GM23338 (cell line): ENCODE data around the gene PTPRA. TPM values are rescaled to one million over a fixed set of nuclear protein-coding genes. Genes with fewer than 3 reads are reported as not detected.

Experiments
- ATAC-seq: fragments of 200-7000 bp; cut with Tn5 transposase; 3 replicates; pipeline ENCODE4 v1.9.1; 2020
- DNase-seq: peaks from one replicate; pipeline ENCODE4 v3.0.0-alpha.2; 2015; ENCODE audit warnings: low spot score
- H2AFZ ChIP-seq: fragments of 200-600 bp; sonication (generic); 2 replicates; pipeline ENCODE4 v1.8.0; 2016; ENCODE audit warnings: antibody characterized with exemption, mild to moderate bottlenecking, moderate library complexity
- H3F3A ChIP-seq: fragments of 200-600 bp; sonication (generic); replicated peaks from 2 replicates; pipeline ENCODE4 v1.8.0; 2017; ENCODE audit warnings: antibody characterized with exemption, mixed run types, low read depth
- H3K27ac ChIP-seq: fragments of 200-600 bp; sonication (generic); 2 replicates; pipeline ENCODE4 v1.6.1; 2016; ENCODE audit warnings: low read depth
- H3K27me3 ChIP-seq: fragments of 200-600 bp; sonication (generic); 2 replicates; pipeline ENCODE4 v1.8.0; 2016; ENCODE audit warnings: mild to moderate bottlenecking, mixed run types, moderate library complexity; ENCODE audit not compliant: insufficient read depth
- H3K36me3 ChIP-seq: fragments of 200-600 bp; sonication (generic); 2 replicates; pipeline ENCODE4 v1.8.0; 2016; ENCODE audit warnings: mild to moderate bottlenecking; ENCODE audit not compliant: insufficient read depth
- H3K4me1 ChIP-seq: fragments of 200-600 bp; sonication (generic); 2 replicates; pipeline ENCODE4 v1.8.0; 2016; ENCODE audit warnings: mild to moderate bottlenecking, moderate library complexity; ENCODE audit not compliant: insufficient read depth
- H3K4me2 ChIP-seq: fragments of 200-600 bp; sonication (generic); 2 replicates; pipeline ENCODE4 v1.7.1; 2017; ENCODE audit warnings: mixed run types
- H3K4me3 ChIP-seq: fragments of 200-600 bp; sonication (generic); 2 replicates; pipeline ENCODE4 v1.6.1; 2016; ENCODE audit warnings: mixed run types
- H3K79me2 ChIP-seq: fragments of 200-600 bp; sonication (generic); replicated peaks from 2 replicates; pipeline ENCODE4 v1.8.0; 2017; ENCODE audit warnings: mild to moderate bottlenecking; ENCODE audit not compliant: insufficient read depth
- H3K9me2 ChIP-seq: fragments of 200-600 bp; sonication (generic); 2 replicates; pipeline ENCODE4 v1.8.0; 2017; ENCODE audit not compliant: insufficient read depth
- H4K20me1 ChIP-seq: fragments of 200-600 bp; sonication (generic); replicated peaks from 2 replicates; pipeline ENCODE4 v1.8.0; 2017; ENCODE audit warnings: mild to moderate bottlenecking; ENCODE audit not compliant: insufficient read depth
- H3K27ac Mint-ChIP-seq: 2 replicates; pipeline ENCODE4 v1.8.0; 2020; ENCODE audit warnings: inconsistent platforms, mild to moderate bottlenecking, moderate library complexity, mixed read lengths
- H3K27me3 Mint-ChIP-seq: 3 replicates; pipeline ENCODE4 v1.8.0; 2022; ENCODE audit warnings: low read depth, mild to moderate bottlenecking, moderate library complexity, mixed read lengths, inconsistent platforms; ENCODE audit not compliant: insufficient read depth, poor library complexity
- H3K36me3 Mint-ChIP-seq: 3 replicates; pipeline ENCODE4 v1.8.0; 2021; ENCODE audit warnings: low read depth, mild to moderate bottlenecking, inconsistent platforms, moderate library complexity, mixed read lengths
- H3K4me1 Mint-ChIP-seq: 3 replicates; pipeline ENCODE4 v1.8.0; 2020; ENCODE audit warnings: mild to moderate bottlenecking, inconsistent platforms, mixed read lengths
- H3K4me3 Mint-ChIP-seq: 3 replicates; pipeline ENCODE4 v1.8.0; 2021; ENCODE audit warnings: moderate library complexity, mild to moderate bottlenecking, inconsistent platforms, mixed read lengths
- H3K9me3 Mint-ChIP-seq: 3 replicates; pipeline ENCODE4 v1.8.0; 2020; ENCODE audit warnings: moderate library complexity, mild to moderate bottlenecking, inconsistent platforms, mixed read lengths
- CREB1 ChIP-seq: fragments of 250-450 bp; sonication (Bioruptor Pico); IDR thresholded peaks from 2 replicates; pipeline ENCODE4 v1.5.0; 2020; ENCODE audit warnings: low read depth, mild to moderate bottlenecking, moderate library complexity
- EZH2phosphoT487 ChIP-seq: fragments of 200-600 bp; sonication (generic); IDR thresholded peaks from one replicate; pipeline ENCODE4 v1.8.1; 2018; ENCODE audit warnings: antibody characterized with exemption; ENCODE audit not compliant: unreplicated experiment
- JUNB ChIP-seq: IDR thresholded peaks from one replicate; pipeline ENCODE4 v1.6.1; 2016; ENCODE audit warnings: antibody characterized with exemption; ENCODE audit not compliant: unreplicated experiment
- POLR2AphosphoS5 ChIP-seq: IDR thresholded peaks from 2 replicates; pipeline ENCODE4 v1.6.1; 2016; ENCODE audit warnings: antibody characterized with exemption, low read depth
- STAT1 ChIP-seq: IDR thresholded peaks from one replicate; pipeline ENCODE4 v1.6.1; 2016; ENCODE audit warnings: antibody characterized with exemption; ENCODE audit not compliant: unreplicated experiment
- ZNF114 ChIP-seq: fragments of 250-450 bp; sonication (Bioruptor Pico); IDR thresholded peaks from 2 replicates; pipeline ENCODE4 v1.5.0; 2020; ENCODE audit warnings: mild to moderate bottlenecking, moderate library complexity
- ZNF331 ChIP-seq: fragments of 250-450 bp; sonication (Bioruptor Pico); IDR thresholded peaks from 2 replicates; pipeline ENCODE4 v1.5.0; 2020; ENCODE audit warnings: low read depth, mild to moderate bottlenecking, moderate library complexity
- polyA plus RNA-seq: library from polyadenylated mRNA; unstranded; fragments of >200 nt; fragmentation: Nextera tagmentation; extraction: Ambion mirVana; gene quantifications from 2 replicates; pipeline ENCODE4 v1.2.1, GENCODE V29; 2016
- total RNA-seq: library from RNA; depleted of rRNA; stranded (reverse); fragments of >200 nt; shearing (Covaris generic); gene quantifications from 2 replicates; pipeline ENCODE4 v1.2.3, GENCODE V29; 2014
- TF ChIP-seq, protein P1 (sequence below): IDR thresholded peaks from one replicate; pipeline ENCODE4 v1.6.1; 2018; ENCODE audit warnings: antibody characterized with exemption; ENCODE audit not compliant: unreplicated experiment
- TF ChIP-seq, protein P2 (sequence below): IDR thresholded peaks from 2 replicates; pipeline ENCODE4 v1.6.1; 2016; ENCODE audit warnings: antibody characterized with exemption
- TF ChIP-seq, protein P3 (sequence below): fragments of 250-450 bp; sonication (Bioruptor Pico); IDR thresholded peaks from 2 replicates; pipeline ENCODE4 v1.5.0; 2020; ENCODE audit warnings: mild to moderate bottlenecking, moderate library complexity

The PTPRA gene
- total and polyA plus RNA-seq, 2 experiments from 2014 or later = 37.8 to 39.3 TPM

DNA sequence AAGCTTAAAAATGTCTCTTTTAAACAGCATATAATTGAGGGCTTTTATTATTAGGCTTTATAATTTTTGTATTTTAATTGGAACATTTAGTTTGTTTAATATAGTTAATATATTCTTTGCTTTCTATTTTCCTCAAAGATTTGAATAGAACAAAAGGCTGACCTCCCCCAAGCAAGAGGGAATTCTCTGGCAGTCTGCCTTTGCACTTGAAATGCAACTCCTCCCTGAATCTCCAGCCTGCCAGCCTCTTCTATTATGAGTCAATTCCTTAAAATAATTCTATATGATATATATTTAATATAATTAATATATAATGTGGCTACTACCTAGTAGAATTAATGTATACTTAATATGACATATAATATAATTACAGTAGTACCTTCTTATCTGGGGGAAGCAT lies 69.2 kb downstream of the PTPRA start (continued):
- TF ChIP-seq, protein P1, sequence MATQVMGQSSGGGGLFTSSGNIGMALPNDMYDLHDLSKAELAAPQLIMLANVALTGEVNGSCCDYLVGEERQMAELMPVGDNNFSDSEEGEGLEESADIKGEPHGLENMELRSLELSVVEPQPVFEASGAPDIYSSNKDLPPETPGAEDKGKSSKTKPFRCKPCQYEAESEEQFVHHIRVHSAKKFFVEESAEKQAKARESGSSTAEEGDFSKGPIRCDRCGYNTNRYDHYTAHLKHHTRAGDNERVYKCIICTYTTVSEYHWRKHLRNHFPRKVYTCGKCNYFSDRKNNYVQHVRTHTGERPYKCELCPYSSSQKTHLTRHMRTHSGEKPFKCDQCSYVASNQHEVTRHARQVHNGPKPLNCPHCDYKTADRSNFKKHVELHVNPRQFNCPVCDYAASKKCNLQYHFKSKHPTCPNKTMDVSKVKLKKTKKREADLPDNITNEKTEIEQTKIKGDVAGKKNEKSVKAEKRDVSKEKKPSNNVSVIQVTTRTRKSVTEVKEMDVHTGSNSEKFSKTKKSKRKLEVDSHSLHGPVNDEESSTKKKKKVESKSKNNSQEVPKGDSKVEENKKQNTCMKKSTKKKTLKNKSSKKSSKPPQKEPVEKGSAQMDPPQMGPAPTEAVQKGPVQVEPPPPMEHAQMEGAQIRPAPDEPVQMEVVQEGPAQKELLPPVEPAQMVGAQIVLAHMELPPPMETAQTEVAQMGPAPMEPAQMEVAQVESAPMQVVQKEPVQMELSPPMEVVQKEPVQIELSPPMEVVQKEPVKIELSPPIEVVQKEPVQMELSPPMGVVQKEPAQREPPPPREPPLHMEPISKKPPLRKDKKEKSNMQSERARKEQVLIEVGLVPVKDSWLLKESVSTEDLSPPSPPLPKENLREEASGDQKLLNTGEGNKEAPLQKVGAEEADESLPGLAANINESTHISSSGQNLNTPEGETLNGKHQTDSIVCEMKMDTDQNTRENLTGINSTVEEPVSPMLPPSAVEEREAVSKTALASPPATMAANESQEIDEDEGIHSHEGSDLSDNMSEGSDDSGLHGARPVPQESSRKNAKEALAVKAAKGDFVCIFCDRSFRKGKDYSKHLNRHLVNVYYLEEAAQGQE = no peak
- TF ChIP-seq, protein P2, sequence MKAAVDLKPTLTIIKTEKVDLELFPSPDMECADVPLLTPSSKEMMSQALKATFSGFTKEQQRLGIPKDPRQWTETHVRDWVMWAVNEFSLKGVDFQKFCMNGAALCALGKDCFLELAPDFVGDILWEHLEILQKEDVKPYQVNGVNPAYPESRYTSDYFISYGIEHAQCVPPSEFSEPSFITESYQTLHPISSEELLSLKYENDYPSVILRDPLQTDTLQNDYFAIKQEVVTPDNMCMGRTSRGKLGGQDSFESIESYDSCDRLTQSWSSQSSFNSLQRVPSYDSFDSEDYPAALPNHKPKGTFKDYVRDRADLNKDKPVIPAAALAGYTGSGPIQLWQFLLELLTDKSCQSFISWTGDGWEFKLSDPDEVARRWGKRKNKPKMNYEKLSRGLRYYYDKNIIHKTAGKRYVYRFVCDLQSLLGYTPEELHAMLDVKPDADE = no peak
- TF ChIP-seq ZNF331 (CRISPR knock-in tag) = no peak

DNA sequence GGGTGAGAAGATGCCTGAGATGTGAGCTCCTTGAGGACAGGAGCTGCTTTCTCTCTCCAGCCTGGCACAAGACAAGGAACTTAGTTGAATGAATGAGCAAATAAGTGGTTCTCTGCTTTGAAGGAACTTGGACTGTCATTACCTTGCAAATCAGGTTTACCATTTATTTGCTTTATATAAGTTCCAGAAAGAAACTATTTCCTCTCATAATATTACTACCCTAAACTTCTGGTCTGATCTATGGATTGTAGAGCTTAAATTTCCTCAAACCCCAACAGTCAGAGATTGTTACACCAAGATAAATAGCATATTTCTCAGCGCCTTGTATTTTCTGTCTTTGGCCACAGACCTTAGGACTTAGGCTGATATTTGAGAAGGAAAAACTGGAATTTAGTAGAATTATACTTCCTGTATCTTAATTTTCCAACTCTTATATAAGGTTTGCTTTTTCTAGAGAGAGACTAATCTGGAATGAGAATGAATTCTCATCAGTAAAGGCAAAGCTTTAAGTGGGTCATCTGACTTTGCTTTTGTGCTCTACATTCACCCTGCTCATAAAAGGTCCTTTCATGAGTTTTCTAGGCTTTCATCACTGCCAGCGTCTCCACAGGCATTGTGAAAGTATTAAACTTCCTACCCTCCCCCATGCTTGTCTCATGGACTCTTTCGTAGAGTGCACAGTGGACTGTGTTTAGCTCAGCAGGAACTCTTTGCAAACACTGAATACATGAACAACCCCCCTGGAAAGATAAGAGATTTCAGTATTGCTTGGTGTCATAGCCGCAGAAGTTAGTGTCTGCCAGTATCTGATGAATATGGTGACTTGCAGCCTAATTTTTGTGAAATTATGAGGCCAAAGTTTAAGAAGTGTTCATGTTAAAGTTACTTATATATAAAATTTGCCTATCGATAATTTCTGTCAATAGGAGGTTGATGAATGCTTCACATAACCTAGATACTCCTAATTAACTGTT lies 74.0 kb downstream of the PTPRA start:
- Mint-ChIP-seq H3K36me3 (peaks cover 7% of the 10 kb centered on the region; the same call in 1 of the 3 replicates), H3K27me3 (peaks cover 2% of the 10 kb centered on the region), H3K4me1 (peaks cover 13% of the 10 kb centered on the region), H3K9me3 (no peaks in the 10 kb centered on the region), H3K27ac (no peak overlapping the region; the same call in 1 of the 2 replicates), H3K4me3 (no peak overlapping the region)
- no peaks in the 10 kb centered on the region for H3K27me3 ChIP-seq
- 0 out of 2 replicates have a peak, but pooled peaks cover 3% of the 10 kb centered on the region for H4K20me1 ChIP-seq
- no peak overlapping the region for H3K4me2 ChIP-seq
- no peak overlapping the region for H3K27ac ChIP-seq
- no peaks in the 10 kb centered on the region; the same call in 1 of the 2 replicates for H3K79me2 ChIP-seq
- no peaks in the 10 kb centered on the region for H3F3A ChIP-seq
- H3K4me1 ChIP-seq = peaks cover 8% of the 10 kb centered on the region; the same call in 1 of the 2 replicates
- DNase-seq (no peak), ATAC-seq (no peak)
- H3K9me2 ChIP-seq = no peaks in the 10 kb centered on the region
- no peaks in the 10 kb centered on the region for H3K36me3 ChIP-seq
- no peak overlapping the region for H2AFZ ChIP-seq
- no peak overlapping the region for H3K4me3 ChIP-seq
- TF ChIP-seq ZNF114 (CRISPR knock-in tag) (no peak), POLR2AphosphoS5 (no peak), JUNB (no peak), CREB1 (CRISPR knock-in tag) (no peak), EZH2phosphoT487 (no peak), STAT1 (no peak)
- TF ChIP-seq, protein P3, sequence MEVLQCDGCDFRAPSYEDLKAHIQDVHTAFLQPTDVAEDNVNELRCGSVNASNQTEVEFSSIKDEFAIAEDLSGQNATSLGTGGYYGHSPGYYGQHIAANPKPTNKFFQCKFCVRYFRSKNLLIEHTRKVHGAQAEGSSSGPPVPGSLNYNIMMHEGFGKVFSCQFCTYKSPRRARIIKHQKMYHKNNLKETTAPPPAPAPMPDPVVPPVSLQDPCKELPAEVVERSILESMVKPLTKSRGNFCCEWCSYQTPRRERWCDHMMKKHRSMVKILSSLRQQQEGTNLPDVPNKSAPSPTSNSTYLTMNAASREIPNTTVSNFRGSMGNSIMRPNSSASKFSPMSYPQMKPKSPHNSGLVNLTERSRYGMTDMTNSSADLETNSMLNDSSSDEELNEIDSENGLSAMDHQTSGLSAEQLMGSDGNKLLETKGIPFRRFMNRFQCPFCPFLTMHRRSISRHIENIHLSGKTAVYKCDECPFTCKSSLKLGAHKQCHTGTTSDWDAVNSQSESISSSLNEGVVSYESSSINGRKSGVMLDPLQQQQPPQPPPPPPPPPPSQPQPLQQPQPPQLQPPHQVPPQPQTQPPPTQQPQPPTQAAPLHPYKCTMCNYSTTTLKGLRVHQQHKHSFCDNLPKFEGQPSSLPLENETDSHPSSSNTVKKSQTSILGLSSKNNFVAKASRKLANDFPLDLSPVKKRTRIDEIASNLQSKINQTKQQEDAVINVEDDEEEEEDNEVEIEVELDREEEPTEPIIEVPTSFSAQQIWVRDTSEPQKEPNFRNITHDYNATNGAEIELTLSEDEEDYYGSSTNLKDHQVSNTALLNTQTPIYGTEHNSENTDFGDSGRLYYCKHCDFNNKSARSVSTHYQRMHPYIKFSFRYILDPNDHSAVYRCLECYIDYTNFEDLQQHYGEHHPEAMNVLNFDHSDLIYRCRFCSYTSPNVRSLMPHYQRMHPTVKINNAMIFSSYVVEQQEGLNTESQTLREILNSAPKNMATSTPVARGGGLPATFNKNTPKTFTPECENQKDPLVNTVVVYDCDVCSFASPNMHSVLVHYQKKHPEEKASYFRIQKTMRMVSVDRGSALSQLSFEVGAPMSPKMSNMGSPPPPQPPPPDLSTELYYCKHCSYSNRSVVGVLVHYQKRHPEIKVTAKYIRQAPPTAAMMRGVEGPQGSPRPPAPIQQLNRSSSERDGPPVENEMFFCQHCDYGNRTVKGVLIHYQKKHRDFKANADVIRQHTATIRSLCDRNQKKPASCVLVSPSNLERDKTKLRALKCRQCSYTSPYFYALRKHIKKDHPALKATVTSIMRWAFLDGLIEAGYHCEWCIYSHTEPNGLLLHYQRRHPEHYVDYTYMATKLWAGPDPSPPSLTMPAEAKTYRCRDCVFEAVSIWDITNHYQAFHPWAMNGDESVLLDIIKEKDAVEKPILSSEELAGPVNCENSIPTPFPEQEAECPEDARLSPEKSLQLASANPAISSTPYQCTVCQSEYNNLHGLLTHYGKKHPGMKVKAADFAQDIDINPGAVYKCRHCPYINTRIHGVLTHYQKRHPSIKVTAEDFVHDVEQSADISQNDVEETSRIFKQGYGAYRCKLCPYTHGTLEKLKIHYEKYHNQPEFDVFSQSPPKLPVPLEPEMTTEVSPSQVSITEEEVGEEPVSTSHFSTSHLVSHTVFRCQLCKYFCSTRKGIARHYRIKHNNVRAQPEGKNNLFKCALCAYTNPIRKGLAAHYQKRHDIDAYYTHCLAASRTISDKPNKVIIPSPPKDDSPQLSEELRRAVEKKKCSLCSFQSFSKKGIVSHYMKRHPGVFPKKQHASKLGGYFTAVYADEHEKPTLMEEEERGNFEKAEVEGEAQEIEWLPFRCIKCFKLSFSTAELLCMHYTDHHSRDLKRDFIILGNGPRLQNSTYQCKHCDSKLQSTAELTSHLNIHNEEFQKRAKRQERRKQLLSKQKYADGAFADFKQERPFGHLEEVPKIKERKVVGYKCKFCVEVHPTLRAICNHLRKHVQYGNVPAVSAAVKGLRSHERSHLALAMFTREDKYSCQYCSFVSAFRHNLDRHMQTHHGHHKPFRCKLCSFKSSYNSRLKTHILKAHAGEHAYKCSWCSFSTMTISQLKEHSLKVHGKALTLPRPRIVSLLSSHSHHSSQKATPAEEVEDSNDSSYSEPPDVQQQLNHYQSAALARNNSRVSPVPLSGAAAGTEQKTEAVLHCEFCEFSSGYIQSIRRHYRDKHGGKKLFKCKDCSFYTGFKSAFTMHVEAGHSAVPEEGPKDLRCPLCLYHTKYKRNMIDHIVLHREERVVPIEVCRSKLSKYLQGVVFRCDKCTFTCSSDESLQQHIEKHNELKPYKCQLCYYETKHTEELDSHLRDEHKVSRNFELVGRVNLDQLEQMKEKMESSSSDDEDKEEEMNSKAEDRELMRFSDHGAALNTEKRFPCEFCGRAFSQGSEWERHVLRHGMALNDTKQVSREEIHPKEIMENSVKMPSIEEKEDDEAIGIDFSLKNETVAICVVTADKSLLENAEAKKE (CRISPR knock-in tag) = no peak
